ENCODE results near the gene ABTB1. TPM values are rescaled to one million over a fixed set of nuclear protein-coding genes. Genes with fewer than 3 reads are reported as not detected.
"Not testable (repeated sequence)": the region's sequence is repeated elsewhere in the genome, so short reads cannot be mapped to it uniquely, and the experiment has no call there.

The ABTB1 gene
- total and polyA plus RNA-seq, 4 experiments from 2014 or later: 66.9 to 169 (median 120) TPM

DNA sequence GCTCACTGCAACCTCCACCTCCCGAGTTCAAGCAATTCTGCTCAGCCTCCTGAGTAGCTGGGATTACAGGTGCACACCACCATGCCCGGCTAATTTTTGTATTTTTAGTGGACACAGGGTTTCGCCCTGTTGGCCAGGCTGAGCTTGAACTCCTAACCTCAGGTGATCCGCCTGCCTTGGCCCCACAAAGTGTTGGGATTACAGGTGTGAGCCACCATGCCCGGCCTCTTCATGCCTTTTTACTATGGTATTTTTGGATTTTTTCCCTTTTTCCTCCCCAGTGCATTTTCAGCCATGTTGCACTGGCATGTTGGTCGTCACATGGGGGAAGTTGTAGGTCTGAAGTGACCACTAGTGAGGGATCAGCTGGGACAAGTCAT, 9.4 kb downstream of the ABTB1 start:
- H3K9me3 ChIP-seq (ENCODE audit: control insufficient read depth in 1 of 2, low read length in 2 of 2); H3K9me3 Mint-ChIP-seq; intact Hi-C loops (cut with micrococcal nuclease); H3K27ac ChIP-seq (ENCODE audit: low read depth, low read length); H3K4me3 ChIP-seq (ENCODE audit: low read length in 2 of 2); H3K27me3 ChIP-seq (ENCODE audit: insufficient read depth, low read length); H3K27me3 Mint-ChIP-seq; H3K4me1 ChIP-seq (ENCODE audit: insufficient read depth, low read length); H3K4me3 Mint-ChIP-seq; H3K36me3 ChIP-seq (ENCODE audit: insufficient read depth, low read length); DNase-seq: not testable (repeated sequence)
- POLR2A ChIA-PET (ENCODE audit: partially characterized antibody): interaction anchor here (0.9 to 4.2 kb wide), 2 partner anchors 9 to 91 kb away, joined by 3 to 25 read pairs; partner anchors contain the start of gene ABTB1
- Mint-ChIP-seq H3K27ac (peak overlapping the region in 1 of 7 donors; percentile 42), H3K36me3 (peaks cover 4 to 22% of the 10 kb centered on the region in 2 donors), H3K4me1 (peaks cover 5 to 13% (median 8%) of the 10 kb centered on the region in 4 donors)
- CTCF ChIA-PET (ENCODE audit: partially characterized antibody): interaction anchor here (1.0 to 1.2 kb wide), 2 partner anchors 13 to 107 kb away, joined by 3 read pairs; no protein-coding TSS in a partner anchor

DNA sequence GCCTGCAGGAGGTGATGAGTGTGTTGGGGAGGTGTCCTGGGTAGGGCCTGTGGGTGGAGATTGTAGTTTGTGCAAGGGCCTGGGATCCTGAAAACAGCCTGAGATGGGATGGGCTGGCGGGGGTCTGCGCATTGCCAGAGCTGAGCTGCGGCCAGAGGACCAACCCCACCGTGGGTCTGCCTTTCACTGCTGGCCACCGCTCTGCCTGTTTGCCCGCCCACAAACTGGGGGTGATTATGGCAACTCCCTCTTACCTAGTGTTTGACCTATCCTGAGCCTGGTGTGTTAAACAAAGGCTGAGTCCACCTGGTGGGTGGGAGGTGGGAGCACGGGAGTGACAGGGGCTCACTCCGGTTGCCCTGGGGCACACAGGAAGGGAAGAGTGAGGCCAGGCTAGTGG, 9.8 kb downstream of the ABTB1 start:
- H3K4me3 ChIP-seq (ENCODE audit: low read length in 2 of 2): no peak overlapping the region
- Mint-ChIP-seq H3K4me3 (no peak overlapping the region), H3K27me3 (no peaks in the 10 kb centered on the region), H3K27ac (no peak overlapping the region), H3K4me1 (peaks cover 5 to 13% (median 8%) of the 10 kb centered on the region in 4 donors), H3K9me3 (no peaks in the 10 kb centered on the region), H3K36me3 (peaks cover 4 to 19% of the 10 kb centered on the region in 2 donors)
- intact Hi-C loops (cut with micrococcal nuclease): no loop called here
- H3K9me3 ChIP-seq (ENCODE audit: control insufficient read depth in 1 of 2, low read length in 2 of 2): no peaks in the 10 kb centered on the region
- DNase-seq: no peak
- ChIA-PET POLR2A (ENCODE audit: partially characterized antibody) (interaction anchor here (4.2 kb wide), 1 partner anchor 9 kb away, joined by 25 read pairs; the partner anchor contains the start of gene ABTB1), CTCF (ENCODE audit: partially characterized antibody) (interaction anchor here (1.2 to 1.5 kb wide), 3 partner anchors 9 to 14 kb away, joined by 3 to 6 read pairs (median 3); no protein-coding TSS in a partner anchor)
- H3K36me3 ChIP-seq (ENCODE audit: insufficient read depth, low read length): no peaks in the 10 kb centered on the region
- peaks cover 6% of the 10 kb centered on the region for H3K4me1 ChIP-seq (ENCODE audit: insufficient read depth, low read length)
- H3K27ac ChIP-seq (ENCODE audit: low read depth, low read length): no peak overlapping the region
- H3K27me3 ChIP-seq (ENCODE audit: insufficient read depth, low read length): no peaks in the 10 kb centered on the region

DNA sequence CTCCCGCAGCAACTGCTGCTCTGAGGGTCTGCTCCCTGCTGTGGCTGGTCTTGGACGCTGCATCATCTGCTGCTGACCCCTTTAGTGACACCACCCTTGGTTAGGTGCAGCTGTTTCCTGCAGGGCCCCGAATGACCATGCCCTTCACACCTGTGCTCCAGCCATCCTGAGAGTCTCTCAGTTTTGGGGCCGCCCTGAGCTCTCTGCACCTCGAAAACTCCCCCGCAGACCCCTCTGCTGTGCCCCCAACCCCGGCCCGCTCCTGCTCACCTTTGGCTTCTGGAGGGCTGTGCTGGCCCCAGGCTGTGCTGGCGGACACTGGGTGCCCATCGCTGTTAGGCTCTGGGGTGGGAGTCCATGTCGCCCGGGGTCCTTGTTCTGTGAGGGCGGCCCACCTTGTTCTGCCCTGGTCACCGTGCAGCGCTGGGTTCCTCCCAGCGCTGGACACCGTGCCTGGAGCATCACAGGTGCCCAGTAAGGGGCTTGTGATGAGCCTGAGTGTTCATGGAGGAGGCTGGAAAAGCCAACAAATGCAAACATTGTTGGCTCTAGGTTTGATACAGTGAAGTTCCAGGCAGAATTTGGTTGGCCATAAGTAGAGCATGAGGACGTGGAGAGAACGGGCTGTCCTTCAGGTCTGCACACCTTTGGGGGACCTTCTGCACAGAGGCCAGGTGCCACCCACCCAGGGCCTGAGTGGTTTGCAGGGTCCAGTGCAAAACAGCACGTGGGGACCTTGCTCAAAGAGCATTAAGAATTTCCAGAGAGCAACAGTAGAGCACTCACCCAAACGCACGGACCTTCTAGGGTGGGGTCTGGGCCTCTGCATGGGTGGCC, 12.3 kb downstream of the ABTB1 start:
- DNase-seq: no peak
- H3K27me3 Mint-ChIP-seq: no peaks in the 10 kb centered on the region
- CTCF ChIA-PET (ENCODE audit: partially characterized antibody): no interaction called here

DNA sequence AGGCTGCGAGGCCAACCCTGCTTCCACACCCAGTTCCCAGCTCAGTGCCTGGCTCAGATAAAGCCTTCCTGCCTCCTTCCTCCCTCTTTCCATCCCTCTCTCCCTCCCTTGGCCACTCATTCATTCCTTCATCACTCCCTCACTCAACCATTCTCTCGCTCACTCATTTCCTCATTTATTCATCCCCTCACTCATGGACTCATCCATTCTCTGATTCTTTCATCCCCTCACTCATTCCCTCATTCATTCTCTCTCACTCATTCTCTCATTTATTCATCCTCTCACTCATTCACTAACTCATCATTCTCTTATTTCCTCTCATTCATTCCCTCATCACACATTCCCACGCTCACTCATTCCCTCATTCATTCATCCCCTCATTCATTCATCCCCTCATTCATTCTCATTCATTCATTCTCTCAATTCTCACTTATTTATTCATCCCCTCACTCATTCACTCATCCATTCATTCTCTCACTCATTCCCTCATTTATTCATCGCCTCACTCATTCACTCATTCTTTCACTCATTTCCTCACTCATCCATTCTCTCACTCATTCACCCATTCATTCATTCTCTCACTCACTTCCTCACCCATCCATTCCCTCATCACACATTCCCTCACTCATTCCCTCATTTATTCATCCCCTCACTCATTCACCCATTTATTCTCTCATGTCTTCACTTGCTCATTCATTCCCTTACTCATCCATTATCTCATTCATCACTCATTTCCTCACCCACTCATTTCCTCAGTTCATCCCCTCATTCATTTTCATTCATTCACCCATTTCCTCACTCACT, 13.2 kb downstream of the ABTB1 start:
- POLR2A ChIA-PET (ENCODE audit: partially characterized antibody): no interaction called here
- peaks cover 3 to 13% (median 7%) of the 10 kb centered on the region in 4 donors for H3K4me1 Mint-ChIP-seq
- Histone ChIP-seq H3K27me3 (ENCODE audit: insufficient read depth, low read length) (no peaks in the 10 kb centered on the region), H3K9me3 (ENCODE audit: control insufficient read depth in 1 of 2, low read length in 2 of 2) (no peaks in the 10 kb centered on the region), H3K27ac (ENCODE audit: low read depth, low read length) (no peak overlapping the region), H3K36me3 (ENCODE audit: insufficient read depth, low read length) (no peaks in the 10 kb centered on the region), H3K4me1 (ENCODE audit: insufficient read depth, low read length) (peaks cover 6% of the 10 kb centered on the region), H3K4me3 (ENCODE audit: low read length in 2 of 2) (no peak overlapping the region)
- H3K4me3 Mint-ChIP-seq: no peak overlapping the region
- no peak overlapping the region for H3K27ac Mint-ChIP-seq
- H3K27me3 Mint-ChIP-seq: no peaks in the 10 kb centered on the region
- intact Hi-C loops (cut with micrococcal nuclease): no loop called here
- CTCF ChIA-PET (ENCODE audit: partially characterized antibody): no interaction called here
- no peak for DNase-seq
- H3K9me3 Mint-ChIP-seq: no peaks in the 10 kb centered on the region
- H3K36me3 Mint-ChIP-seq: no peaks in the 10 kb centered on the region

More for the DNA sequence above, 12.3 kb downstream of the ABTB1 start:
- no peaks in the 10 kb centered on the region for H3K9me3 ChIP-seq (ENCODE audit: control insufficient read depth in 1 of 2, low read length in 2 of 2)
- Mint-ChIP-seq H3K9me3 (no peaks in the 10 kb centered on the region), H3K36me3 (no peaks in the 10 kb centered on the region), H3K4me3 (no peak overlapping the region), H3K4me1 (peaks cover 3 to 13% (median 7%) of the 10 kb centered on the region in 4 donors), H3K27ac (peak overlapping the region in 1 of 7 donors; percentile 73)
- peaks cover 6% of the 10 kb centered on the region for H3K4me1 ChIP-seq (ENCODE audit: insufficient read depth, low read length)
- H3K27ac ChIP-seq (ENCODE audit: low read depth, low read length): no peak overlapping the region
- no peaks in the 10 kb centered on the region for H3K27me3 ChIP-seq (ENCODE audit: insufficient read depth, low read length)
- H3K4me3 ChIP-seq (ENCODE audit: low read length in 2 of 2): no peak overlapping the region
- POLR2A ChIA-PET (ENCODE audit: partially characterized antibody): interaction anchor here (4.2 kb wide), 1 partner anchor 12 kb away, joined by 25 read pairs; the partner anchor contains the start of gene ABTB1
- no peaks in the 10 kb centered on the region for H3K36me3 ChIP-seq (ENCODE audit: insufficient read depth, low read length)
- intact Hi-C loops (cut with micrococcal nuclease): no loop called here

DNA sequence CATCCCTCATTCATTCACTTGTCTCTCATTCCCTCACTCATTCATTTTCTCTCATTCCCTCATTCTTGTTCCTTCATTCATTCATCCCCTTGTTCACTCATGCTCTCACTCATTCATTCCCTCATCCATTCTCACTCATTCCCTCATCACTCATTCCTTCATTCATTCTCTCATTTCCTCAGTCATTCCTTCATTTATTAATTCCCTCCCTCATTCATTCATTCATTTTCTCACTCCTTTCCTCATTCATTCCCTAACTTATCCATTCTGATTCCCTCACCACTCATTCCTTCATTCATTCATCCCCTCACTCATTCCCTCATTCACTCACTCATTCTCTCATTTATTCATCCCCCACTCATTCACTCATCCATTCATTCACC, 13.8 kb downstream of the ABTB1 start:
- Histone ChIP-seq H3K4me3 (ENCODE audit: low read length in 2 of 2) (no peak overlapping the region), H3K27ac (ENCODE audit: low read depth, low read length) (no peak overlapping the region), H3K4me1 (ENCODE audit: insufficient read depth, low read length) (peaks cover 6% of the 10 kb centered on the region), H3K27me3 (ENCODE audit: insufficient read depth, low read length) (no peaks in the 10 kb centered on the region), H3K36me3 (ENCODE audit: insufficient read depth, low read length) (no peaks in the 10 kb centered on the region), H3K9me3 (ENCODE audit: control insufficient read depth in 1 of 2, low read length in 2 of 2) (no peaks in the 10 kb centered on the region)
- DNase-seq: no peak
- no peaks in the 10 kb centered on the region for H3K36me3 Mint-ChIP-seq
- H3K4me1 Mint-ChIP-seq: peaks cover 3 to 9% (median 7%) of the 10 kb centered on the region in 4 donors
- H3K9me3 Mint-ChIP-seq: no peaks in the 10 kb centered on the region
- no peaks in the 10 kb centered on the region for H3K27me3 Mint-ChIP-seq
- H3K4me3 Mint-ChIP-seq: no peak overlapping the region
- ChIA-PET POLR2A (ENCODE audit: partially characterized antibody) (no interaction called here), CTCF (ENCODE audit: partially characterized antibody) (no interaction called here)
- intact Hi-C loops (cut with micrococcal nuclease): no loop called here
- H3K27ac Mint-ChIP-seq: no peak overlapping the region

DNA sequence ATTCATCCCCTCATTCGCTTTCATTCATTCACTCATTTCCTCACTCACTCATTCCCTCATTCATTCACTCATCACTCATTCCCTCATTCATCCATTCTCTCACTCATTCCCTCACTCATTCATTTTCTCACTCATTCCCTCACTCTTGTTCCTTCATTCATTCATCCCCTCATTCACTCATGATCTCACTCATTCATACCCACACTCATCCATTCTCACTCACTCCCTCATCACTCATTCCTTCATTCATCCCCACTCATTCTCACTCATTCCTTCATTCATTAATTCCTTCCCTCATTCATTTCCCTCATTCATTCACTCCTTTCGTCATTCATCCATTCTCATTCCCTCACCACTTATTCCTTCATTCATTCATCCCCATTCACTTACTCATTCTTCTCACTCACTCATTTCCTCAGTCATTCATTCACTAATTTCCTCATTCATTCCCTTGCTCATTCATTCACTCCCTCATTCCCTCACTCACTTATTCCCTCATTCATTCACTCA, 14.5 kb downstream of the ABTB1 start:
- intact Hi-C loops (cut with micrococcal nuclease): no loop called here

DNA sequence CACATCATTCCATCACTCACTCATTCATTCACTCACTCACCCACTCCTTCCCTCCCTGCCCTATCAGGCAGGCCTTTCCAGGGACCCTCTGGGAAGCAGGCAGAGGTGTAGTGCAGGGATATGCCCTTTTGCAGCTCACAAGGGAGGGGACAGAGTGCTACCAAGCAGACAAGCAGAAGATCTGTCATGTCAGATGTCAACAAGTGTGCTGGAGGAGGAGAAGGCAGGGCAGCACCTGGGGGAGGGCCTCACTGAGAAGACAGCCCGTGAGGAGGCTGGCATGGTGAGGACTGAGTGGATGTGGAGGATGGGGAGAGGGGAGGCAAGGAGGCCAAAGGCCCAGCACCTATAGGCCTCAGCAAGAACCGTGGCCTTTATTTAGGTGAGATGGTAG, 15.3 kb downstream of the ABTB1 start:
- no peaks in the 10 kb centered on the region for H3K36me3 Mint-ChIP-seq
- H3K4me3 ChIP-seq (ENCODE audit: low read length in 2 of 2): no peak overlapping the region
- POLR2A ChIA-PET (ENCODE audit: partially characterized antibody): no interaction called here
- no peak overlapping the region for H3K27ac ChIP-seq (ENCODE audit: low read depth, low read length)
- intact Hi-C loops (cut with micrococcal nuclease): no loop called here
- peaks cover 3 to 7% (median 6%) of the 10 kb centered on the region in 4 donors for H3K4me1 Mint-ChIP-seq
- CTCF ChIA-PET (ENCODE audit: partially characterized antibody): no interaction called here
- H3K9me3 ChIP-seq (ENCODE audit: control insufficient read depth in 1 of 2, low read length in 2 of 2): no peaks in the 10 kb centered on the region
- no peaks in the 10 kb centered on the region for H3K36me3 ChIP-seq (ENCODE audit: insufficient read depth, low read length)
- H3K9me3 Mint-ChIP-seq: no peaks in the 10 kb centered on the region
- peak in 1 of 5 donors; percentile 24 for DNase-seq
- H3K4me3 Mint-ChIP-seq: no peak overlapping the region
- no peaks in the 10 kb centered on the region for H3K27me3 ChIP-seq (ENCODE audit: insufficient read depth, low read length)
- peaks cover 0 to under 1% of the 10 kb centered on the region in 2 donors for H3K27me3 Mint-ChIP-seq
- peaks cover 6% of the 10 kb centered on the region for H3K4me1 ChIP-seq (ENCODE audit: insufficient read depth, low read length)
- H3K27ac Mint-ChIP-seq: no peak overlapping the region

More for the DNA sequence above, 14.5 kb downstream of the ABTB1 start:
- no peak overlapping the region for H3K4me3 ChIP-seq (ENCODE audit: low read length in 2 of 2)
- H3K27me3 ChIP-seq (ENCODE audit: insufficient read depth, low read length): no peaks in the 10 kb centered on the region
- no peaks in the 10 kb centered on the region for H3K9me3 ChIP-seq (ENCODE audit: control insufficient read depth in 1 of 2, low read length in 2 of 2)
- H3K4me1 ChIP-seq (ENCODE audit: insufficient read depth, low read length): peaks cover 6% of the 10 kb centered on the region
- POLR2A ChIA-PET (ENCODE audit: partially characterized antibody): no interaction called here
- DNase-seq: no peak
- Mint-ChIP-seq H3K9me3 (no peaks in the 10 kb centered on the region), H3K27me3 (no peaks in the 10 kb centered on the region), H3K4me3 (no peak overlapping the region), H3K4me1 (peaks cover 3 to 7% (median 6%) of the 10 kb centered on the region in 4 donors), H3K36me3 (no peaks in the 10 kb centered on the region), H3K27ac (no peak overlapping the region)
- H3K36me3 ChIP-seq (ENCODE audit: insufficient read depth, low read length): no peaks in the 10 kb centered on the region
- no peak overlapping the region for H3K27ac ChIP-seq (ENCODE audit: low read depth, low read length)
- CTCF ChIA-PET (ENCODE audit: partially characterized antibody): no interaction called here
